Right forelimb (tissue), 1 donor: ENCODE results near the gene PPP1R36.
"Not testable (repeated sequence)": the region's sequence is repeated elsewhere in the genome, so short reads cannot be mapped to it uniquely, and the experiment has no call there.

Experiments
- DNase-seq: peaks from one replicate; pipeline ENCODE4 v3.0.0-alpha.2; 2018

PPP1R36 gene

GRCh38 chr14:64614805-64615391 is 65.1 kb downstream of the PPP1R36 start:
- no peak for DNase-seq

GRCh38 chr14:64617872-64618408 is 68.2 kb downstream of the PPP1R36 start:
- DNase-seq: not testable (repeated sequence)

- no peak for DNase-seq
Measured at GRCh38 chr14:64620910-64621309, 71.1 kb downstream of the PPP1R36 start.

- no peak for DNase-seq
Measured at GRCh38 chr14:64623554-64624165, 73.9 kb downstream of the PPP1R36 start.

- DNase-seq: no peak
Measured at GRCh38 chr14:64625386-64626232, 75.8 kb downstream of the PPP1R36 start.

GRCh38 chr14:64628940-64629408 is 79.2 kb downstream of the PPP1R36 start:
- no peak for DNase-seq

GRCh38 chr14:64630778-64631177 is 81.0 kb downstream of the PPP1R36 start:
- DNase-seq: no peak

GRCh38 chr14:64631222-64631621 is 81.5 kb downstream of the PPP1R36 start:
- DNase-seq: not testable (repeated sequence)

GRCh38 chr14:64632056-64632455 is 82.3 kb downstream of the PPP1R36 start:
- DNase-seq: no peak

GRCh38 chr14:64634558-64634957 is 84.8 kb downstream of the PPP1R36 start:
- no peak for DNase-seq

- peak; percentile 85 for DNase-seq
Measured at GRCh38 chr14:64636208-64636979, 86.6 kb downstream of the PPP1R36 start.

- no peak for DNase-seq
Measured at GRCh38 chr14:64636980-64637429, 87.2 kb downstream of the PPP1R36 start.

GRCh38 chr14:64637735-64638473 is 88.1 kb downstream of the PPP1R36 start:
- DNase-seq: no peak

- DNase-seq: no peak
Measured at GRCh38 chr14:64638625-64639024, 88.9 kb downstream of the PPP1R36 start.
